ENCODE measurements around the gene OR11G2. TPM values are rescaled to one million over a fixed set of nuclear protein-coding genes. Genes with fewer than 3 reads are reported as not detected.

The OR11G2 gene
- total and polyA plus RNA-seq, 2 of the 8 experiments (the other 6 are each of a cell fraction or from before 2014, with no cell fraction given) = not detected

GRCh38 chr14:20184181-20184580 is 6.5 kb upstream of the OR11G2 start (continued):
- TF ChIP-seq TEAD4 (IDR thresholded peaks at IDR 0.05; ENCODE audit: low read depth, low read length) = no peak
- TF ChIP-seq POU5F1 (IDR thresholded peaks at IDR 0.05; ENCODE audit: low read depth, low read length) = no peak
- TF ChIP-seq CEBPB (IDR thresholded peaks at IDR 0.05; ENCODE audit: low read depth, low read length) = no peak
- no peak for TF ChIP-seq NRF1 (IDR thresholded peaks at IDR 0.05; ENCODE audit: low read depth, low read length)
- TF ChIP-seq SIX5 (IDR thresholded peaks at IDR 0.05; ENCODE audit: low read depth, low read length) = no peak
